PFSK-1 (cell line): ENCODE data around the gene ERMP1.

ENCODE experiments used
- FOXP2 ChIP-seq: optimal IDR thresholded peaks from 2 replicates; pipeline ENCODE3; 2011; ENCODE audit warnings: borderline replicate concordance, control low read depth, inconsistent platforms; ENCODE audit not compliant: insufficient read depth; ENCODE audit errors: extremely low read length, extremely low read depth
- POLR2AphosphoS5 ChIP-seq: IDR thresholded peaks from 2 replicates; pipeline ENCODE4 v1.6.1; 2012; ENCODE audit warnings: low read depth, mild to moderate bottlenecking, control low read depth, low read length, moderate library complexity
- SIN3A ChIP-seq: IDR thresholded peaks from 2 replicates; pipeline ENCODE4 v1.6.1; 2012; ENCODE audit warnings: mild to moderate bottlenecking, low read length, moderate library complexity, borderline replicate concordance; ENCODE audit not compliant: insufficient read depth
- TF ChIP-seq, protein P1 (sequence below), 2 experiments: IDR thresholded peaks; 2 replicates each; pipeline versions ENCODE4 v1.6.1 to v1.8.0; 2011 to 2012; ENCODE audit warnings: low read depth in 2 of 2, low read length in 2 of 2, control low read depth in 1 of 2, inconsistent platforms in 1 of 2, mild to moderate bottlenecking in 1 of 2, moderate library complexity in 1 of 2; ENCODE audit not compliant: insufficient read depth in 1 of 2

DNA sequence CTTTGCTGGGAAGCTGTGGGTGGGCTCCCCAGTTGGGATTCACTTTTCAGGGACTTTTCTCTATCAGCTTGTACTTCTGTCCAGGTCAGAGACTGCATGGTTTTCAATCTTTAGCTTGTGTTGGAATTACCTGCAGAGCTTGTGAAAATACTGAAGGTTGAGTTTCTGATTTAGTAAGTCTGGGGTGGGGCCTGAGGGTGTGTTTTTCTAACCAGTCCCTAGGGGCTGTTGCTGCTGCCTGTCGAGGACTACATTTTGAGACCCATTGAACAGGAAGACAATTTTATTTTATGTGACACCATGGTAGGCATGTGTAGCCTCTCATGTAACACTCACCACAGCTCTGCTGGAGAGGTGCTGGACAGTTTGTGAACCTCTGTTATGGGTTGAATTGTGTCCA is 43.1 kb upstream of the ERMP1 start:
- TF ChIP-seq POLR2AphosphoS5 (no peak), SIN3A (no peak), FOXP2 (no peak)
- TF ChIP-seq, protein P1, sequence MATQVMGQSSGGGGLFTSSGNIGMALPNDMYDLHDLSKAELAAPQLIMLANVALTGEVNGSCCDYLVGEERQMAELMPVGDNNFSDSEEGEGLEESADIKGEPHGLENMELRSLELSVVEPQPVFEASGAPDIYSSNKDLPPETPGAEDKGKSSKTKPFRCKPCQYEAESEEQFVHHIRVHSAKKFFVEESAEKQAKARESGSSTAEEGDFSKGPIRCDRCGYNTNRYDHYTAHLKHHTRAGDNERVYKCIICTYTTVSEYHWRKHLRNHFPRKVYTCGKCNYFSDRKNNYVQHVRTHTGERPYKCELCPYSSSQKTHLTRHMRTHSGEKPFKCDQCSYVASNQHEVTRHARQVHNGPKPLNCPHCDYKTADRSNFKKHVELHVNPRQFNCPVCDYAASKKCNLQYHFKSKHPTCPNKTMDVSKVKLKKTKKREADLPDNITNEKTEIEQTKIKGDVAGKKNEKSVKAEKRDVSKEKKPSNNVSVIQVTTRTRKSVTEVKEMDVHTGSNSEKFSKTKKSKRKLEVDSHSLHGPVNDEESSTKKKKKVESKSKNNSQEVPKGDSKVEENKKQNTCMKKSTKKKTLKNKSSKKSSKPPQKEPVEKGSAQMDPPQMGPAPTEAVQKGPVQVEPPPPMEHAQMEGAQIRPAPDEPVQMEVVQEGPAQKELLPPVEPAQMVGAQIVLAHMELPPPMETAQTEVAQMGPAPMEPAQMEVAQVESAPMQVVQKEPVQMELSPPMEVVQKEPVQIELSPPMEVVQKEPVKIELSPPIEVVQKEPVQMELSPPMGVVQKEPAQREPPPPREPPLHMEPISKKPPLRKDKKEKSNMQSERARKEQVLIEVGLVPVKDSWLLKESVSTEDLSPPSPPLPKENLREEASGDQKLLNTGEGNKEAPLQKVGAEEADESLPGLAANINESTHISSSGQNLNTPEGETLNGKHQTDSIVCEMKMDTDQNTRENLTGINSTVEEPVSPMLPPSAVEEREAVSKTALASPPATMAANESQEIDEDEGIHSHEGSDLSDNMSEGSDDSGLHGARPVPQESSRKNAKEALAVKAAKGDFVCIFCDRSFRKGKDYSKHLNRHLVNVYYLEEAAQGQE (IDR thresholded peaks at IDR 0.05; ENCODE audit: insufficient read depth in 1 of 2, low read depth in 2 of 2, low read length in 2 of 2), result no peak
